Activated CD8-positive, alpha-beta memory T cell treated with anti-CD3 and anti-CD28 coated beads for 36 hours (primary cell): ENCODE results near the gene ATP8B4. TPM values are rescaled to one million over a fixed set of nuclear protein-coding genes. Genes with fewer than 3 reads are reported as not detected.
"Not testable (repeated sequence)": the region's sequence is repeated elsewhere in the genome, so short reads cannot be mapped to it uniquely, and the experiment has no call there.

Experiments
- CTCF ChIA-PET: fragments of 350-600 bp; sonication (Branson Sonifier 250); formaldehyde crosslinking; loops from one replicate; lab custom pipeline; 2021; ENCODE audit warnings: antibody characterized with exemption; lab: Charles Lee
- POLR2A ChIA-PET: fragments of 350-600 bp; sonication (Branson Sonifier 250); formaldehyde crosslinking; loops from one replicate; lab custom pipeline; 2021; ENCODE audit warnings: antibody characterized with exemption; lab: Charles Lee
- total RNA-seq, 2 experiments: library from RNA; stranded (reverse); gene quantifications; one replicate each; pipeline ENCODE4 v1.2.3, GENCODE V29; 2021

ATP8B4 gene
- total RNA-seq, 2 experiments from 2014 or later, result 15.9 to 16.3 TPM

DNA sequence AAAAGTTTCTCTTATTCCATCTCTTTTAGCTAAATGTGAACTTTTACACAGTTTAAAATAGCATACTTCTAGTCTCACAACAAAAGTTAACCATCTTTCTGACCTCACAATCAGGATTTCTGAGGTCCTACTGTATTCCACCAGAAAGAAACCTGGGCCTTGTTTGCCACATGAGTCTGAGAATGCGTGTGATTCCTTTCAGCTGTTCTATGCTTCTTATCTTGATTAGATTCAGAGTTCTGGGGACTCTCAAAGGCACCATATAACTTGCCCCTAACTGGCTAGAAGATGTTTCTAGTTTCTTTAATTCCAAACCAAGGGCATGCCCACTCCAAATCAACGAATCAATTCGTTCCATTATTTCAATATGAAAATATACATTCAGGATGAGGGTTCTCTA, 131.1 kb downstream of the ATP8B4 start:
- ChIA-PET POLR2A (no interaction called here), CTCF (interaction anchor here (0.9 kb wide), 1 partner anchor 81 kb away, joined by 3 read pairs; no protein-coding TSS in a partner anchor)

DNA sequence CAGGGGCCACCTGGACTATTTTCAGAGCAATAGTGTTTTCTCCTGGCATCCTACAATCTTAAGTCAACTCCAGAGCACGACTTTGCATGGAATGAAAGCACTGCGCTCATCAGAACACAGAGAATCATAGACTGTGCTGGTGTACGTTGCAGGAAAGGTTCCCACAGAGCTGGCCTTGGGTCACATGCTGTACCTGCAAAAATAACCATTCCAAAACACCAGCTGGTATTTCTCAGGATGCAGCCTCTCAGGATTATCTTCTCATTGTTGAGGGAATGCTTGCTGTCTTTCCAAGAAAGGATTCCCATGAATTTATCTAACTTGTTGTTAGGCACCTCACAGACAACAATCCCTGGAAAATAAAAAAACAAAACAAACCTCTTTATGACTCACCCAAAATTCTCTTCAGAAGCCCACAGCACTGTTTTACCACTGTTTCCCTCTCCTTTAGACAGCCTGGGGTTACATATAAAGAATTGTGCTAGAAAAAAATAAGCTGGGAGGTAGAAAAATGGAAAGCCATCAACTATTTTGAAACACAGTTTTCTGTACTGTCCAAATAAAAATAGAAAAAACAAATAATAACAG, 131.7 kb downstream of the ATP8B4 start:
- ChIA-PET CTCF (interaction anchor here (0.9 kb wide), 1 partner anchor 80 kb away, joined by 3 read pairs; no protein-coding TSS in a partner anchor), POLR2A (no interaction called here)

DNA sequence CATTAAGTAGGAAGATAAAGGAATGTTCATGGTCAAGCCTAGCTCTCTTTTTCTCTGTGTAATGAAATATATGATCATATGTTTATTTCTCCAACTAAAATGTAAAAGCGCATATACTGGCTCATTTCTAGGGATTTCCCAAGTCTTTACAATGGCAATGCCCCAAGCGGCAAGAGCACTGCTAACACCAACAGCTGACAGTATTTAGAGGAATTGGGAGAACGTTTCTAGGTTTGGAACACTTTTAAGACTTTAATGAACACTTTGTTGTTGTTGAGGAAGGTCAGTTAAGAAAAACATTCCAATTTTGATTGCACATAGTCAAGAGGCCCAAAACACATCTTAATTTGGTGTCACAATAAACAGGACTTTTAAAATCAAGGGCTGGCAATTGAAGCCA, 132.7 kb downstream of the ATP8B4 start:
- CTCF ChIA-PET, result no interaction called here
- POLR2A ChIA-PET, result no interaction called here

DNA sequence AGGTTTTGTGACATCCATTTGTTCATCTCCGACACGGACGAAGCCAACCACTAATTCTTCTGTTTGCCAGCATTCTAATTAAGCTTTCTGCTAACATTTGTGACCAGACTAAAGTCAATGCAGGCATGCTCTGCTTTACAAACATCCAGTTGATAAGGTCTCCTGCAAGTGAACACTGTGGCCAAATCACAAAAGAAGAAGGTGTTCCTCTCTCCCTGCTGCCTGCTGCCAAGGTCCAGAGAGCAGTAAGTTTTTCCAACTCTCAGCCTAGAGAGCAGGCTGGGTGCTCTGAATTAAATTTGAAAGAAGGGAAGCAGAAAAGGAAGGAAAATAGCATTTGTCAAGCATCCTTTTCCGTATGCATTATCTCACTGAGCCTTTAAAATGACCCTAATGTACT, 133.6 kb downstream of the ATP8B4 start:
- POLR2A ChIA-PET, result no interaction called here
- CTCF ChIA-PET, result no interaction called here

DNA sequence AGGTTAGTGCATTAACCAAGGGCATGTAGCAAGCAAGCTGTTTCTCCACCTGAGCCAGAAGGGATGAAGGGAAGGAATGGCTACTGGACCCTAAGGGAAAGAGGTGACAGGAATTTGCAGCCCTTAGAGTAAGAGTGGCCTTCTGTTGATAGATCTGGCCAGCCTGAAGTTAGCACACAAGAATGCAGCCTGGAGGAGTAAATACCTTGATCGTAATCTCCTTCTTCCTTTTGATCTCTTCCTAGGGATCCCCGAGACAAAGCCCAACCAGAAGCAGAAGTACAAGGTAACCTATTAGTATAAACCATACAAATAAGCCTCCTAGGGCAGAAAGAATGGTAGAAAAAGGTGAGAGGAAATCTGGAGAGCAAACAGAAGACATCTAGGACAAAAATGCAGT, 134.6 kb downstream of the ATP8B4 start:
- POLR2A ChIA-PET, result no interaction called here
- CTCF ChIA-PET, result no interaction called here

DNA sequence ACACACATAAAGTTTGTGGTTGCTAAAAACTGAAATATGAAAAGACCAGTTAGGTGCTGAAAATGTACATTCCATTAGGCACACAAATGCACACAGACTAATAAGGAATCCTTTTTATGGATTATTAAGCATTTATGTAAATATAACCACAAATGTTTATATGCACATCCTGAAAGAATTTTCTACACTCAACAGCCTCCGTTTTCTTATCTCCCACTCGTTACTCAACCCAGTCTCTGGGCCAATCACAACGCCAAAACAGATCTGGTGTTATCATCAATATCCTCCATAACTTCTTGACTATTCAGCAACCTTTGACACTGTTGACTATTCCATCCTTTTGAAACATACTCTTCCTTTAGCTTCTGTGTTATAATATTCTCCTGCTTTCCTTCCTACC, 136.4 kb downstream of the ATP8B4 start:
- ChIA-PET CTCF (interaction anchor here (0.8 kb wide), 1 partner anchor 10 kb away, joined by 3 read pairs; no protein-coding TSS in a partner anchor), POLR2A (no interaction called here)

DNA sequence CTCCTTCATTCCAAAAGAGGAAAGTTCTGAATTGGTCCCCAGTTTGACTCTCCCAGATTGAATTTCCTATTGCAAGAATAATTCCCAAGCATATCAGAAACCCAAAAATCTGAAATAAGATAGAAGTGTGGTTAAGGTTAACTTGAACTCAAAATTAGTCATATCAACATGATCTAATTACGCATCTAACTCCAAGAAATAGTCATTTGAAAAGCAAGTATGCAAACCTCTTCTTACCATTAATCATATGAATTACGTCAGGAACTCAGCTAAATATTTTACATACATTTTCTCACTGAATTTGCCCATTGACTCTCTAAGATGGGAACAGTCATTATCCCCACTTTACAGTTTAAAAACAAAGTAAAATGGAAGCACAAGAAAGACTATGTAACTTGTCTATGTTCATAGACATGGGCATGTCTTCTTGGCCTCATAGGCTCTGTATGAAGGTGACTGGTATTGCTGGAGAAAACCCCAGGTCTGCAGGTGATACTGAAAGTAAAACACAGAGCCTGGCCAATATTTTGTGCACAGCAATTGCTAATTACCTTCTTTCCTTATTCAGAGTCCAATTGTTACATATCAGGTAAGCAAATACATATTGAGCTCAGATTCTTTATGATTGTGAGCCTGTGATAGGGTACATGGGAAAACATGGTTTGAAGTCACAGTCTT, 139.2 kb downstream of the ATP8B4 start:
- CTCF ChIA-PET, result no interaction called here
- POLR2A ChIA-PET, result no interaction called here

DNA sequence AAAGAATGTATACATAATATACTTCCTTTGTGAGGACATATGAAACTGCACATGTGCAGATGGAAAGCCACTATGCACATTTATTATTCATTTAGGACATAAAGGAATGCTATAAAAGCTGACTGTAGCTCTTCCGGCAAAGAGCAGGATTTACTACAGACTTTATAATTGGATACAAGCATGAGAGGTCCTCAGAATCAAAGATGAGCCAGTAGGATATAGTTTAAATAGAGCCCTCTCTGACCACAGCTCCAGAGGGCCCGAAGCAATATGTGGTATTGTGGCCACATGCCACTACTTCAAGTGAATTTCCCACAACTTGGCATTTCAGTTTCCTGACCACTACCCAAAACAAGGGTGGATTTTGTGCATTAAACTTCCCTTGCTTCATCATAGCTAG, 140.9 kb downstream of the ATP8B4 start:
- POLR2A ChIA-PET, result no interaction called here

DNA sequence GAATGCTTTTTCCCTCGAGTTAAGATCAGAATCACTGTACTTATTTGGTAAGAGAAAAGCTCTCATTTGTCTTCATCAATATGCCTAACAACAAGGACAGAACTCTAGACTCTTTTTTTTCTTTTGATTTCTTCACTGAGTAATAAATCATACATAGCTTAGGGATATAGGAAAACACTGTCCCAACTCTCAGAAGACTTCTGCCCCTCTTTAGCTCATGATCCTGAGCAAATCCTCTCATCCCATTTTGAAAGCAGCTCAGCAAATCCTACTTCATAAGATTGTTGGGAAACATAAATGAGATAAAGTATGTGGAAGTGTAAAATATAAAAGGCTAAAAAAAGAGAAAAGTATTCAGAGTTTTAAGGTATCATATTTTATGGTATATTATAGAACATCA, 141.7 kb downstream of the ATP8B4 start:
- ChIA-PET CTCF (no interaction called here), POLR2A (no interaction called here)

More for the DNA sequence above, 140.9 kb downstream of the ATP8B4 start:
- CTCF ChIA-PET, result no interaction called here

DNA sequence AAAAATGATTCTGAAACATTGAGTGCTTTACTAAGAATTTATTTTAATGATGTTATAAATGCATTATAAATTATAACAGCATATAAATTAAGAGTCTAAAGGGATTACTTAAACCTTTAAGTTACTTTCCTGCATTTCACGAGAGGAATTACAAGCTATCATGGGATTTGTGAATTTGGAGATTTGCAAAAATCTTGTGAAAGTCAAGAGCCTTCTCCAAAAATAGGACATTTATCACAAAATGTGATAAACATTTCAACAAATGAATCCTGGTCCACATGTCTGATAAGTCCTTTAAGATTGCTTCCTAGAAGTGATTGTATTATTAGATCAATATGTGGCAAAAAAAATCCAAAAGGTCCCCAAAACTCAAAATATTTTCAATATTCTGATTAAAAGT, 154.5 kb downstream of the ATP8B4 start:
- POLR2A ChIA-PET, result no interaction called here

DNA sequence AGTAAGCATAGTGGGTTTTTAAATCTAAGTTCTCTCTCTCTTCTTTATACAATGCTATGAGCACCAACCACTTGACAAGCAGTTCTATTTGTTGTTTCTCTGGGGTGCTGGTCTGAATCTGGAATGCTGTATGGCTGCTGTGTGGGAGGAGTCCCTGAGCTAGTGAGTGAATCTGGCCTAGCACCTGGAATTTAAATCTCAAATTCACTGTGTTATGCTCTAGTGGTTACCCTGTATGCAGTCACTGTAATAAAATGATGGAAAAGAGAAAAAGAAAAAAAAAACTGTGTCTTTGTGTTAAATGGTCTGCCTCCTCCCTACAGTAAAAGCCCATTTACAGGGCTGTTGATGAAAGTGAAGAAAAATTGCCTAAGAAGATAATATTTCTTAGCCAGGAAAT, 155.0 kb downstream of the ATP8B4 start:
- ChIA-PET CTCF (no interaction called here), POLR2A (no interaction called here)

More for the DNA sequence above, 154.5 kb downstream of the ATP8B4 start:
- CTCF ChIA-PET, result no interaction called here

DNA sequence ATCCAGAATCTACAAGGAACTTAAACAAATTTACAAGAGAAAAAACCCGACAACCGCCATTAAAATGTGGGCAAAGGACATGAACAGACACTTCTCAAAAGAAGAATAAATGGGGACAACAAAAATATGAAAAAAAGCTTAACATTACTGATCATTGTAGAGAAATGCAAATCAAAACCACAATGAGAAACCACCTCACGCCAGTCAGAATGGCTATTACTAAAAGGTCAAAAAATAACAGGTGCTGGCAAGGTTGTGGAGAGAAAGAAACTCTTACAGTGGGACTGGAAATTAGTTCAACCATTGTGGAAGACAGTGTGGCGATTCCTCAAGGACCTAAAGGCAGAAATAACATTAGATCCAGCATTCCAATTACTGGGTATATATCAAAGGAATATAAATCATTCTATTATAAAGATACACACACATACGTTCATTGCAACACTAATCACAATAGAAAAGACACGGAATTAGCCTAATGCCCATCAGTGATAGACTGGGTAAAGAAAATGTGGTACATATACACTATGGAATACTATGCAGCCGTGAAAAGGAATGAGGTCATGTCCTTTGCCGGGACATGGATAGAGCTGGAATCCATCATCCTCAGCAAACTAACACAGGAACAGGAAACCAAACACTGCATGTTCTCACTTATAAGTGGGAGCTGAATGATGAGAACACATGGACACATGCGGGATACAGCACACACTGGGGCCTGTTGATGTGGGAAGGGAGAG, 155.8 kb downstream of the ATP8B4 start:
- CTCF ChIA-PET, POLR2A ChIA-PET: not testable (repeated sequence)

DNA sequence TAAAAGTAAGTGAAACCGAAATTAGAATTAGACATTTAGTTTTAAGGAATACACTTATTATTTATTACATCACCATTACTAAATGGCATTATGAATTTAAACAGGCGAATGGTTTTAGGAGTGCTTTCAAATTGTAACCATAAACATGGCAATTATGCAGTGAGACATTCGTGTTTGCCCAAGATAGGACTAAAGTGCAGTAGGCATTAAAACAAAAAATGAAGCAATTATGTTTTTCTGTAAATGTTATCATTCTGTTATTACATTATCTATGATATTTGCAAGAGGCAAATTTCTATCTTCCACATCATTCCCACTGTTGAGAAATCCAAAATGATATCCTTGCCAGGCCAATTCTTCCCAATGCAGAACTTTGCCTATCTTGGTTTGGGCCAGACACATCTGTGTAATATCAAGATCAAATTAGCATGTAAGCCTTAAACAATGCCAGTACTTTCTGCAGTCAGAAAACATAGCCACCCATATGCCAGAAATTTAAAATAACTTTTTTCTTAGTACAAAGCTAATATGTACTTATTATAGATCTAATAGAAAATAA, 156.9 kb downstream of the ATP8B4 start:
- POLR2A ChIA-PET, result no interaction called here
- CTCF ChIA-PET, result no interaction called here

DNA sequence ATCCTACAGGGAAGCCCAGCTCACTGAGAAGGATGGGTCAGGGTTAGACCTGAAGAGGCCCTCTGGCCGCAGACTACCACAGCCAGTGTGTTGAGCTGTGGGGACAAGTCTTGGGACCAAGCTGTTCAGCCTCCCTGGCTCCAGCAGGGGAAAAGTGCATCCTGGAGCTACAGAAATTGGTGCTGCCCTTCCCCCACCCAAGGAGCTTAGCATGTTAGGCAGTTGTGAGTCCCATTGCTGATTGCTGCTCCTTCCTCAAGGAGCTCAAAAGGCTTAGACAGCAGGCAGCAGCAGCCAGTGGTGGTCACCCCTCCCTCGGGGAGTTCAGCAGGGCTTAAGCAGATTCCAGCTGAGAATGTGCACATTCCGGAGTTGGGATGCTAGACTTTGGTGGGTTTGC, 165.6 kb downstream of the ATP8B4 start:
- ChIA-PET POLR2A (no interaction called here), CTCF (no interaction called here)

DNA sequence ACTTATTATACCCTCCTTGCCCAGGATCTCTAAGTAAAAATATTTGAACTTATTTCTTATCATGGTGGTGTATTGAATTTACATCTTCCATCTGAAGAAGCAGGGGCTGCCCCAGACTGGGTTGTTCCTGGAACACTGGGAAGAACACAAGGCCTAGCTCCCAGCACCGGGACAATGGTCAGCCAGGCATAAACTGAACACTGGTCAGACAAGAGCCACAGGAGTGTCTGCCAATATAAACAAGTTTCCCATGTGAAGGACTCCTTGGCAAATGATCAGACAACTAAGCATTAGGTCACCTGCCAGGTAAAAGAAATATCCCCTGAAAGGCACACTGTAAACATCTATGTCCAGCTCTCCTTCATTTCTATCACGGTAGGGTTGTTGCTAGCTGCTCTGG, 172.4 kb downstream of the ATP8B4 start:
- CTCF ChIA-PET, result no interaction called here
- POLR2A ChIA-PET, result no interaction called here

DNA sequence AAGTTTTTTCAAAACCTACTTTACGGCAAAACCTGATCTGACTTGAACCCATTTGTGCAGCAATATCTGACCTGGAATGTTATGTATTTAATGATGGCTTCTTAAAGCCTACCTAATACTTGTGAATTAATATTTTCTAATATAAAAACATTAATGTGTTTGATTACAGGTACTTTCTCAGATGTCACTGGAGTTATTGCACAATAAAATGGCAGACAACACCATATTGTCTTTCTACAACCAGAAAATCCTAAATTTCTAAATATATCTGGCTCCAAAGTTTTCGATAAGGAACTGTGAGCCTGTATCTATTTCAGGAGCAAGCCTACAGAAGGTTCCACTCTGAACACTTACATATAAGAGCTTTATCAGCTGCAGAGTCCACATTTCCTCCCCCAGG, 184.5 kb downstream of the ATP8B4 start:
- CTCF ChIA-PET, result no interaction called here
- POLR2A ChIA-PET, result no interaction called here

DNA sequence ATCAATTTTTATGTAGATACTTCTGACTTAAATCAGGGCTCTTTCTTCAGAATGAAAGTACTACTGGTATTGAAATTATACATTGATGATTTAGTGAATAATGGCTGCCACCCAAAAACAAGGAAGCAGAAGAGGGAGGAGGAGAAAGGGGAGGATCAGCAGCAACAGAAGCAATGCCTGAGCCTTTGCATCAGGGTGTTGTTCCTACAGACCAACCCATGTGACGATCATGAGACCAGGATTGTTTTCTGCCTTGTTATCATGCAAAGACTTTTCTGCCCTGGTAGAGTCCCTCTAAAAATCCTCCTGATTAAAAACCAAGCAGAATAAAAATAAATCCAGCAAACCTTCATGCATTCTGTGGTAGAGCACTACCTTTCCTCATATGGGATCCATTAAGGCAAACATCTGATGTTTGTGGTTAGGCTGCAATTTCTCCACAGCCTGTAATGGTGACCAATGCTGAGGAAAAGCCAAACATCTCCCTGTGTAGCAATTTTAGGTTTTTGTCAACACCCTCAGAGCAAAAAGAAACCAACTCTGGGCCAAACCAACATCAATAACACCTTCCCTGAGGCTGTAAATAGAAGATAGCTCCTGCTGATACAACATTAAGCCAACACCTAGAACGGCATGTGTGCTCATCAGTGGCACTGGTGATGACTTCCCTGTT, 191.7 kb downstream of the ATP8B4 start:
- POLR2A ChIA-PET, result no interaction called here

DNA sequence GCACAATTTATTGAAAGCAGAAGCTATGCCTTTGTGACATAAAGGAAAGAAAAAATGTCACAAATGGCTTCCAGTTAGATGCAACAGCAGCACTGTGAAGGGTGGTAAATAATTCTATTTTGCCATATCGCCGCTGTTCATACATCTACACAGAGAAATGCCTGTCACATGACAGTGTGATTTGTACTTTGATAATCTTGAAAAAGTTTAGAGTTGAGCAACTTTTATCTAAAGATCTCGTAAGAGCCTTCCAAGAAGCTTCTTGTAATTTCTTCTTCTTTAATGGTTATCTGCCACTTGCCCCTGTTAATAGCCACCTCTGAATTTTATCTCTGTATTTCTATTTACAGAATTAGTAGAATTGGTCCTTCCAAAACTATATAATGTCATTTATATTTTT, 192.3 kb downstream of the ATP8B4 start:
- ChIA-PET CTCF (no interaction called here), POLR2A (no interaction called here)

More for the DNA sequence above, 191.7 kb downstream of the ATP8B4 start:
- CTCF ChIA-PET, result no interaction called here

DNA sequence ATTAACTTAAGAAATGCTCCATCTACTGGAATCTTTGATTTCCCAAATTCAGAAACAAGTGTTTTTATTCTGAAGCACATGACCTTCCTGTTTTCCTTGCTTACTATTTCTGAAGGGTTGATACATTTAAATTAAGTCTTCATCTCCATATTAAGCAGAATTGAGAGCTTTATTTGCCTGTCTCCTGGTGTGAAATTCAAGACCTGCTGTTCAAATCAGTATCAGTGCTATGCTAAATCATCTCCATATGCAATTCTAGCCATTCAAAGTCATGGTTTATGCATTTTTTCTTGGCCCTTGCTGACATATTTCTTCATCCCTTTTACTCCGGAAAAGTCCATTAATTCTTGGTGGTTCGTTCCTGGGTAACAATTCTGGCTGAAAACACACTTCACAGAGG, 195.4 kb downstream of the ATP8B4 start:
- ChIA-PET CTCF (no interaction called here), POLR2A (no interaction called here)

DNA sequence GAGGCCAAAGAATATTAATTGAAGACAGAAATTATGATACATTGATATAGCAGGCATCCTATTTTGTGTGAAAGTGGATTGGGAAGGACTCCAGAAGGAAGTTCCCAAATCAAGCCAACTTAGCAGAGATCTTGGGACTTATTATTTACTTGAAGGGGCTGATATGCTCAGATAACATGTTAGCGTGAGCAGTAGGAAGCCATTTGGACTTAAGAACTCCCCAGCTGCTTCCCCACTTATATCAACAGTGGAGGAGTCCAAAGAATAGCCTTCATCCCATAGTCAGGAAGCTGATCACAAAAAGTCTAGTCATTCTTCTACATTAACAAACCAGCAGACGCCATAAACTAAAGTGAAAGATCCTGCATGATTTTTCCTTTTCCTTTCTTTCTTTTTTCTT, 200.0 kb downstream of the ATP8B4 start:
- ChIA-PET CTCF (no interaction called here), POLR2A (no interaction called here)
